ENCODE measurements around the gene PSMG4.
A peak's percentile ranks its signal among the peaks of the same experiment; 100 is the strongest.

PSMG4 gene, protein sequence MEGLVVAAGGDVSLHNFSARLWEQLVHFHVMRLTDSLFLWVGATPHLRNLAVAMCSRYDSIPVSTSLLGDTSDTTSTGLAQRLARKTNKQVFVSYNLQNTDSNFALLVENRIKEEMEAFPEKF

DNA sequence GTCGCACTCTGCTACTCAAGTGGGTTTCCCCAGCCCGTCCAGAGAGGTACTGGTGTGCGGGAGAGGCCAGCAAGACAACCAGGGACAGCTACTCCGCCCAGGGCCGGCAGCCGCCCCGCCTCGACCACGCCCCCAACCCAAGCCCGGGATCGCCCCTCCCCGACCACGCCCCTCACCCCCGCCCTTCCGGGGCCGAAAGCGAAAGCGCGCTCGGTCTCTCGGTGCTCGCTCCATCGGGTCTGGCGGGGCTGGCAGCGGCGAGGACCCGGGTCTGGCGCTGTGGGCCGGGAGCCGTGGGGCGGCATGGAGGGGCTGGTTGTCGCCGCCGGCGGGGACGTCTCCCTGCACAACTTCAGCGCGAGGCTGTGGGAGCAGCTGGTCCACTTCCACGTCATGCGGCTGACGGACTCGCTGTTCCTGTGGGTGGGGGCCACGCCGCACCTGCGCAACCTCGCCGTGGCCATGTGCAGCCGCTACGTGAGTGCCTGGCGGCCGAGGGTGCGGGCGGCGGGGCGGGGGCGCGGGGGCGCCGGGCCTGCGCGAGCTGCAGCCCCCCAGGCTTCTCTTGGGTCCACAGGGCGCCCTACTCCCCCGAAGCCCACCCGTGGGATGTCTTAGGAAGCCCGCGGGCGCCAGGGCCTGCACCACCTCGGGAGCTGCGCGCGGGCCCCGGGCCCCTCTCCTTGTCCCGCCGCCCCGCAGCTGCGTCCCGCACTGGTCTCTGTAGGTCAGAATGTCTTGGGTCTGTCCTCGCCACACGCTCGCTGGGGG lies at the start of gene PSMG4:
TSS of gene PSMG4 (plus strand) at position 228 of the 771 bp plus-strand sequence. CDS start at position 304, 76 bp downstream.
- peaks cover 0 to 26% of the 10 kb centered on the region in 2 experiments; a peak in 2 of 3 replicates for H3K36me3 ChIP-seq (ENCODE audit: control insufficient read depth in 2 of 2, insufficient read depth in 1 of 2, low read length in 2 of 2)
- ChIA-PET POLR2A (interaction anchor here (0.6 to 2.8 kb wide), 8 partner anchors 8 to 102 kb away, joined by 3 to 14 read pairs (median 8); partner anchors contain the start of gene TUBB2A), CTCF (interaction anchor here (0.7 to 1.4 kb wide), 4 partner anchors 8 to 134 kb away, joined by 3 to 8 read pairs (median 4); no protein-coding TSS in a partner anchor)
- peak within 1 kb of the TSS; percentile 67 for H3K27ac ChIP-seq (ENCODE audit: extremely low read depth, low read depth, low read length)
- peaks cover 10% of the 10 kb centered on the region; the same call in 1 of the 2 replicates for H3K4me1 ChIP-seq (ENCODE audit: control insufficient read depth, insufficient read depth, low read length)
- H3K9me3 ChIP-seq (ENCODE audit: control insufficient read depth, insufficient read depth, low read depth, low read length) = no peaks in the 10 kb centered on the region
- peak within 1 kb of the TSS; percentile 92 for H3K4me3 ChIP-seq (ENCODE audit: low read depth, low read length)
- peak; percentile 96 for TF ChIP-seq KLF9 (tag by site-specific recombination; IDR thresholded peaks at IDR 0.05; ENCODE audit: low read depth)
- peak; percentile 58; the same call in 1 of the 2 replicates for TF ChIP-seq ZFP69B (tag by site-specific recombination; IDR thresholded peaks at IDR 0.05)
- TF ChIP-seq ZNF830 (tag by site-specific recombination; IDR thresholded peaks at IDR 0.05; ENCODE audit: low read depth) = no peak
- peak; percentile 49 for TF ChIP-seq EGR2 (tag by site-specific recombination; IDR thresholded peaks at IDR 0.05; ENCODE audit: low read depth)
- TF ChIP-seq YY2 (tag by site-specific recombination; IDR thresholded peaks at IDR 0.05) = peak; percentile 78
- TF ChIP-seq, protein P1, sequence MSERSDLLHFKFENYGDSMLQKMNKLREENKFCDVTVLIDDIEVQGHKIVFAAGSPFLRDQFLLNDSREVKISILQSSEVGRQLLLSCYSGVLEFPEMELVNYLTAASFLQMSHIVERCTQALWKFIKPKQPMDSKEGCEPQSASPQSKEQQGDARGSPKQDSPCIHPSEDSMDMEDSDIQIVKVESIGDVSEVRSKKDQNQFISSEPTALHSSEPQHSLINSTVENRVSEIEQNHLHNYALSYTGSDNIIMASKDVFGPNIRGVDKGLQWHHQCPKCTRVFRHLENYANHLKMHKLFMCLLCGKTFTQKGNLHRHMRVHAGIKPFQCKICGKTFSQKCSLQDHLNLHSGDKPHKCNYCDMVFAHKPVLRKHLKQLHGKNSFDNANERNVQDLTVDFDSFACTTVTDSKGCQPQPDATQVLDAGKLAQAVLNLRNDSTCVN (tag by site-specific recombination; optimal IDR thresholded peaks at IDR 0.05) = peak; percentile 97
- TF ChIP-seq ZNF248 (tag by site-specific recombination; IDR thresholded peaks at IDR 0.05) = no peak
- TF ChIP-seq, protein P2, sequence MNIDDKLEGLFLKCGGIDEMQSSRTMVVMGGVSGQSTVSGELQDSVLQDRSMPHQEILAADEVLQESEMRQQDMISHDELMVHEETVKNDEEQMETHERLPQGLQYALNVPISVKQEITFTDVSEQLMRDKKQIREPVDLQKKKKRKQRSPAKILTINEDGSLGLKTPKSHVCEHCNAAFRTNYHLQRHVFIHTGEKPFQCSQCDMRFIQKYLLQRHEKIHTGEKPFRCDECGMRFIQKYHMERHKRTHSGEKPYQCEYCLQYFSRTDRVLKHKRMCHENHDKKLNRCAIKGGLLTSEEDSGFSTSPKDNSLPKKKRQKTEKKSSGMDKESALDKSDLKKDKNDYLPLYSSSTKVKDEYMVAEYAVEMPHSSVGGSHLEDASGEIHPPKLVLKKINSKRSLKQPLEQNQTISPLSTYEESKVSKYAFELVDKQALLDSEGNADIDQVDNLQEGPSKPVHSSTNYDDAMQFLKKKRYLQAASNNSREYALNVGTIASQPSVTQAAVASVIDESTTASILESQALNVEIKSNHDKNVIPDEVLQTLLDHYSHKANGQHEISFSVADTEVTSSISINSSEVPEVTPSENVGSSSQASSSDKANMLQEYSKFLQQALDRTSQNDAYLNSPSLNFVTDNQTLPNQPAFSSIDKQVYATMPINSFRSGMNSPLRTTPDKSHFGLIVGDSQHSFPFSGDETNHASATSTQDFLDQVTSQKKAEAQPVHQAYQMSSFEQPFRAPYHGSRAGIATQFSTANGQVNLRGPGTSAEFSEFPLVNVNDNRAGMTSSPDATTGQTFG (tag by site-specific recombination; IDR thresholded peaks at IDR 0.05; ENCODE audit: borderline replicate concordance) = no peak
- no peak for TF ChIP-seq ZNF501 (tag by site-specific recombination; IDR thresholded peaks at IDR 0.05)
- peak; percentile 98 for TF ChIP-seq KLF8 (tag by site-specific recombination; IDR thresholded peaks at IDR 0.05)
- peak; percentile 58; the same call in 1 of the 2 replicates for TF ChIP-seq ZSCAN5A (tag by site-specific recombination; IDR thresholded peaks at IDR 0.05)
- TF ChIP-seq SCRT2 (tag by site-specific recombination; IDR thresholded peaks at IDR 0.05) = no peak
- TF ChIP-seq ZNF223 (tag by site-specific recombination; IDR thresholded peaks at IDR 0.05) = peak; percentile 80
- TF ChIP-seq ZNF549 (tag by site-specific recombination; IDR thresholded peaks at IDR 0.05) = no peak
- peak; percentile 86 for TF ChIP-seq ZNF335 (tag by site-specific recombination; conservative IDR thresholded peaks at IDR 0.05)
- TF ChIP-seq SP3 (tag by site-specific recombination; IDR thresholded peaks at IDR 0.05) = peak; percentile 92
- TF ChIP-seq SCRT1 (tag by site-specific recombination; IDR thresholded peaks at IDR 0.05; ENCODE audit: borderline replicate concordance) = no peak
- no peak for TF ChIP-seq ZNF658 (tag by site-specific recombination; IDR thresholded peaks at IDR 0.05)
- 0 out of 2 replicates have a peak, but pooled peaks have one; percentile 36 for TF ChIP-seq ZNF610 (tag by site-specific recombination; IDR thresholded peaks at IDR 0.05; ENCODE audit: borderline replicate concordance)
- peak; percentile 23; the same call in 1 of the 2 replicates for TF ChIP-seq ZNF2 (tag by site-specific recombination; IDR thresholded peaks at IDR 0.05)
- peak; percentile 64; the same call in 1 of the 2 replicates for TF ChIP-seq ZNF692 (tag by site-specific recombination; IDR thresholded peaks at IDR 0.05)
- TF ChIP-seq ZNF23 (tag by site-specific recombination; IDR thresholded peaks at IDR 0.05; ENCODE audit: borderline replicate concordance) = no peak
- TF ChIP-seq, protein P3, sequence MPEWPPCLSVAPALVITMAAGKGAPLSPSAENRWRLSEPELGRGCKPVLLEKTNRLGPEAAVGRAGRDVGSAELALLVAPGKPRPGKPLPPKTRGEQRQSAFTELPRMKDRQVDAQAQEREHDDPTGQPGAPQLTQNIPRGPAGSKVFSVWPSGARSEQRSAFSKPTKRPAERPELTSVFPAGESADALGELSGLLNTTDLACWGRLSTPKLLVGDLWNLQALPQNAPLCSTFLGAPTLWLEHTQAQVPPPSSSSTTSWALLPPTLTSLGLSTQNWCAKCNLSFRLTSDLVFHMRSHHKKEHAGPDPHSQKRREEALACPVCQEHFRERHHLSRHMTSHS (tag by site-specific recombination; IDR thresholded peaks at IDR 0.05) = no peak
- TF ChIP-seq, protein P4, sequence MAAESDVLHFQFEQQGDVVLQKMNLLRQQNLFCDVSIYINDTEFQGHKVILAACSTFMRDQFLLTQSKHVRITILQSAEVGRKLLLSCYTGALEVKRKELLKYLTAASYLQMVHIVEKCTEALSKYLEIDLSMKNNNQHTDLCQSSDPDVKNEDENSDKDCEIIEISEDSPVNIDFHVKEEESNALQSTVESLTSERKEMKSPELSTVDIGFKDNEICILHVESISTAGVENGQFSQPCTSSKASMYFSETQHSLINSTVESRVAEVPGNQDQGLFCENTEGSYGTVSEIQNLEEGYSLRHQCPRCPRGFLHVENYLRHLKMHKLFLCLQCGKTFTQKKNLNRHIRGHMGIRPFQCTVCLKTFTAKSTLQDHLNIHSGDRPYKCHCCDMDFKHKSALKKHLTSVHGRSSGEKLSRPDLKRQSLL (tag by site-specific recombination; IDR thresholded peaks at IDR 0.05) = peak; percentile 58; the same call in 1 of the 2 replicates
- no peak for TF ChIP-seq ZNF530 (tag by site-specific recombination; IDR thresholded peaks at IDR 0.05; ENCODE audit: low read depth)
- TF ChIP-seq KLF10 (tag by site-specific recombination; IDR thresholded peaks at IDR 0.05) = peak; percentile 83

Data from HEK293 (cell line).